ENCODE measurements around the gene DHRS9.

The DHRS9 gene

GRCh38 chr2:169034984-169035544 lies 34.3 kb upstream of the DHRS9 start:
- no peak overlapping the region for H3K4me3 ChIP-seq (ENCODE audit: low read depth, low read length)
- no peak for TF ChIP-seq CTCF (IDR thresholded peaks at IDR 0.05; ENCODE audit: borderline replicate concordance, insufficient read depth, low read depth, low read length)

DNA sequence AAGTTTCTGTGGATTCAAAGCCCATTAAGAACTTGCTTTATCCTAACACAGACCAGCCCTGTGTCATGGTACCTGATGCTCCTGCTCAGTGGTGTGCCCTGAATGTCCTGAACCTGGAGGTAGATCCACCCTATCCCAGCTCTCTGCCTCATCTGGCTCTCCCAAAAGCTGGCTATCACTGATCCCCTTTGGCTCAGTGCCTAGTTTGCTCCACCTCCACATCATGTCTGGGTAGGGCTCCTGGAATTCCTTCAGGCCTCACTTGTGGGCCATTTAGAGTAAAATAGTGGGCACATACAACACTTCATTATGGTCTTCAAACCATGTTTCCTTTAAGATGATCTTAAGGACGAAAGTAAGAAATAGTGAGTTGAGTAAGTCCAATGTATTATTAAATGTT lies 33.5 kb upstream of the DHRS9 start:
- no peak overlapping the region for H3K4me3 ChIP-seq (ENCODE audit: low read depth, low read length)

DNA sequence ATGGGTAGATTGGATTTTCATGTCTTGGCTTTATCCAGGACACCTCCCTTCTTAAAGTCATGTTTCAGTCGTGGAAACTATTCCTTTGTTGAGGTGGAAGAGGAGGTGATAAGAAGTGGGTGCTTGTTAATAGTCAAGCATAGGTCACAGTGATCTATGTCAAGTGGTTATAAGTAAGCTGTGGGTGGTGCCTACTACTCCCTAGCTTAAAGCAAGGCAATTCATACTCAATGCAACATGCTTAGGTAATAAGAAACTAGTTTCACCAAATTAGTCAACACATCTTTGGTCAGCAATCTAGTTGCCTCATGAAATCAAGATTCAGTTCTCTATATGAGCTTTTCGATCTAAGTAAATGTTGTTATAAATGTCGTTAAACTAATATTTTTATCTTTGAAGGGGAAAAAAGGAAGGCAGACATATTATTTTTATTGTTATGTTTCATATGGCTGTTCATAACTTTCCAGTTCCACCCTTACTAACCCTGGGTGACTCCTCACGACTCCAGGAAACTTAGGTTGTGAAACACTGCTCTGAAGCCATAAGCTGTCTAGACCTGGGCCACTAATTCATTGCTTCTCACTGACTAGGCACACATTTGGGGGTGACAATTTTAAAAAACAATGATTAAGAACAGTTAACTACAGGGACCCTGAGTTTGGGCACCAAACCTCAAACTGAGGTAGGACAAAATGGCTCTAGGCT lies 32.5 kb upstream of the DHRS9 start:
- no peak overlapping the region for H3K4me3 ChIP-seq (ENCODE audit: low read depth, low read length)
- TF ChIP-seq CTCF (IDR thresholded peaks at IDR 0.05; ENCODE audit: borderline replicate concordance, insufficient read depth, low read depth, low read length): no peak

More for the DNA sequence above, 33.5 kb upstream of the DHRS9 start:
- no peak for TF ChIP-seq CTCF (IDR thresholded peaks at IDR 0.05; ENCODE audit: borderline replicate concordance, insufficient read depth, low read depth, low read length)

GRCh38 chr2:169038338-169038757 lies 31.0 kb upstream of the DHRS9 start:
- no peak overlapping the region for H3K4me3 ChIP-seq (ENCODE audit: low read depth, low read length)
- no peak for TF ChIP-seq CTCF (IDR thresholded peaks at IDR 0.05; ENCODE audit: borderline replicate concordance, insufficient read depth, low read depth, low read length)

DNA sequence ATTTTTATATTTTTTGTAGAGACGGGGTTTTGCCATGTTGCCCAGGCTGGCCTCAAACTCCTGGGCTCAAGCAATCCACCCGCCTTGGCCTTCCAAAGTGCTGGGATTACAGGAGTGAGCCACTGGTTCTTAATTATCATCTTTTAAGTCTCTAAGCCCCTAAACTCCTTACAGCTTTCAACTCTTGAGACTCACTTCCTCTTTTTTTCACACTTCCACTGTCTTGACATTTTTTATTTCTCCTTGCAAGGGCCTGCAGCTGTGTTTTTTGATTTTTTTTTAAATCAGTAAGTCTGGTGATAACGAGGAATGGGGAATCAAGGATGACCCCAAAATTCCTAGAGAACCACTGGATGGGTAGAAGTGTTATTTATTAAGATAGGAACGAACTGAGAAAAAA lies 29.7 kb upstream of the DHRS9 start:
- H3K4me3 ChIP-seq (ENCODE audit: low read depth, low read length): no peak overlapping the region
- TF ChIP-seq CTCF (IDR thresholded peaks at IDR 0.05; ENCODE audit: borderline replicate concordance, insufficient read depth, low read depth, low read length): no peak

GRCh38 chr2:169041594-169041993 lies 27.8 kb upstream of the DHRS9 start:
- H3K4me3 ChIP-seq (ENCODE audit: low read depth, low read length): no peak overlapping the region
- no peak for TF ChIP-seq CTCF (IDR thresholded peaks at IDR 0.05; ENCODE audit: borderline replicate concordance, insufficient read depth, low read depth, low read length)

GRCh38 chr2:169042856-169043255 lies 26.5 kb upstream of the DHRS9 start:
- no peak overlapping the region for H3K4me3 ChIP-seq (ENCODE audit: low read depth, low read length)
- TF ChIP-seq CTCF (IDR thresholded peaks at IDR 0.05; ENCODE audit: borderline replicate concordance, insufficient read depth, low read depth, low read length): no peak
